Astrocyte (in vitro differentiated cells and primary cell): ENCODE results near the gene ERMAP. TPM values are rescaled to one million over a fixed set of nuclear protein-coding genes. Genes with fewer than 3 reads are reported as not detected.
"Not testable (repeated sequence)": the region's sequence is repeated elsewhere in the genome, so short reads cannot be mapped to it uniquely, and the experiment has no call there.

Experiments
- DNase-seq: peaks from one replicate; pipeline ENCODE4 v3.0.0-alpha.2; 2010; ENCODE audit warnings: low read depth
- FAIRE-seq: peaks from 2 replicates; lab custom pipeline; 2011; peaks lifted over from hg19 to GRCh38; lab: Jason Lieb, UNC
- H2AFZ ChIP-seq: 2 replicates; pipeline ENCODE4 v1.6.0; 2012; ENCODE audit warnings: low read depth, low read length, inconsistent platforms
- H3K27ac ChIP-seq: 2 replicates; pipeline ENCODE4 v1.5.1; 2011; ENCODE audit warnings: low read depth, low read length, inconsistent platforms
- H3K27me3 ChIP-seq: 2 replicates; pipeline ENCODE4 v1.6.0; 2011; ENCODE audit warnings: low read length, inconsistent platforms; ENCODE audit not compliant: insufficient read depth
- H3K36me3 ChIP-seq: 2 replicates; pipeline ENCODE4 v1.5.1; 2011; ENCODE audit warnings: low read length, inconsistent platforms; ENCODE audit not compliant: insufficient read depth
- H3K4me1 ChIP-seq: 2 replicates; pipeline ENCODE4 v1.5.1; 2011; ENCODE audit warnings: low read length, inconsistent platforms; ENCODE audit not compliant: insufficient read depth
- H3K4me2 ChIP-seq: 2 replicates; pipeline ENCODE4 v1.6.0; 2012; ENCODE audit warnings: low read length, inconsistent platforms
- H3K4me3 ChIP-seq: 2 replicates; pipeline ENCODE4 v1.5.1; 2011; ENCODE audit warnings: low read depth, mild to moderate bottlenecking, low read length, inconsistent platforms; ENCODE audit not compliant: insufficient read depth
- H3K79me2 ChIP-seq: 2 replicates; pipeline ENCODE4 v1.6.0; 2012; ENCODE audit warnings: mild to moderate bottlenecking, low read length, inconsistent platforms; ENCODE audit not compliant: insufficient read depth
- H3K9ac ChIP-seq: 2 replicates; pipeline ENCODE4 v1.6.0; 2012; ENCODE audit warnings: mild to moderate bottlenecking, low read length, inconsistent platforms
- H3K9me3 ChIP-seq: 2 replicates; pipeline ENCODE4 v1.5.1; 2012; ENCODE audit warnings: low read depth, mild to moderate bottlenecking, low read length, inconsistent platforms; ENCODE audit not compliant: insufficient read depth
- H4K20me1 ChIP-seq: 2 replicates; pipeline ENCODE4 v1.6.0; 2012; ENCODE audit warnings: low read length, inconsistent platforms; ENCODE audit not compliant: insufficient read depth
- H3K27ac Mint-ChIP-seq: one replicate; pipeline ENCODE4 v1.8.0; 2021; ENCODE audit warnings: mild to moderate bottlenecking, mixed read lengths; ENCODE audit not compliant: unreplicated experiment
- H3K27me3 Mint-ChIP-seq: one replicate; pipeline ENCODE4 v1.8.0; 2021; ENCODE audit warnings: low read depth, mixed read lengths; ENCODE audit not compliant: unreplicated experiment
- H3K36me3 Mint-ChIP-seq: one replicate; pipeline ENCODE4 v1.8.0; 2021; ENCODE audit warnings: low read depth, mixed read lengths; ENCODE audit not compliant: unreplicated experiment
- H3K4me1 Mint-ChIP-seq: one replicate; pipeline ENCODE4 v1.8.0; 2021; ENCODE audit warnings: low read depth, mixed read lengths; ENCODE audit not compliant: unreplicated experiment
- H3K4me3 Mint-ChIP-seq: one replicate; pipeline ENCODE4 v1.8.0; 2021; ENCODE audit warnings: mild to moderate bottlenecking, moderate library complexity, mixed read lengths; ENCODE audit not compliant: unreplicated experiment
- H3K9me3 Mint-ChIP-seq: one replicate; pipeline ENCODE4 v1.8.0; 2021; ENCODE audit warnings: mild to moderate bottlenecking, mixed read lengths; ENCODE audit not compliant: unreplicated experiment
- CTCF ChIP-seq: IDR thresholded peaks from 2 replicates; pipeline ENCODE4 v1.5.1; 2011; ENCODE audit warnings: low read depth, mild to moderate bottlenecking, inconsistent platforms, low read length, moderate library complexity; ENCODE audit not compliant: insufficient read depth
- EZH2 ChIP-seq: IDR thresholded peaks from 2 replicates; pipeline ENCODE4 v1.6.1; 2012; ENCODE audit warnings: mild to moderate bottlenecking, low read length, inconsistent platforms; ENCODE audit not compliant: insufficient read depth
- total RNA-seq: library from RNA; stranded (reverse); gene quantifications from 2 replicates; pipeline ENCODE4 v1.2.1, GENCODE V29; 2021

Gene ERMAP
- total RNA-seq, 1 donor from 2014 or later, result 8.9 TPM

- not testable (repeated sequence) for H3K27ac ChIP-seq, H3K9me3 Mint-ChIP-seq, H3K9ac ChIP-seq, H3K27ac Mint-ChIP-seq, H3K4me1 ChIP-seq, H4K20me1 ChIP-seq, H3K27me3 ChIP-seq, H2AFZ ChIP-seq, H3K36me3 ChIP-seq, H3K4me3 Mint-ChIP-seq, H3K9me3 ChIP-seq, FAIRE-seq, DNase-seq, H3K79me2 ChIP-seq, H3K36me3 Mint-ChIP-seq, H3K4me3 ChIP-seq, H3K4me2 ChIP-seq, H3K27me3 Mint-ChIP-seq, H3K4me1 Mint-ChIP-seq
Observed at GRCh38 chr1:42869751-42870150, 52.8 kb downstream of the ERMAP start.

GRCh38 chr1:42873108-42873507, 56.2 kb downstream of the ERMAP start:
- H3K27ac Mint-ChIP-seq, FAIRE-seq, H3K9me3 ChIP-seq, H3K4me2 ChIP-seq, H3K27ac ChIP-seq, DNase-seq, H4K20me1 ChIP-seq, H3K36me3 ChIP-seq, H2AFZ ChIP-seq, H3K27me3 Mint-ChIP-seq, H3K4me3 ChIP-seq, H3K4me1 ChIP-seq, H3K9me3 Mint-ChIP-seq, H3K79me2 ChIP-seq, H3K4me3 Mint-ChIP-seq, H3K4me1 Mint-ChIP-seq, H3K36me3 Mint-ChIP-seq, H3K9ac ChIP-seq: not testable (repeated sequence)
- H3K27me3 ChIP-seq, result peaks cover 14% of the 10 kb centered on the region

- Mint-ChIP-seq H3K4me3 (no peak overlapping the region), H3K36me3 (no peaks in the 10 kb centered on the region), H3K27me3 (no peaks in the 10 kb centered on the region), H3K27ac (no peak overlapping the region), H3K4me1 (no peaks in the 10 kb centered on the region), H3K9me3 (peaks cover 5% of the 10 kb centered on the region)
- Histone ChIP-seq H3K4me3 (no peak overlapping the region), H2AFZ (no peak overlapping the region), H3K9me3 (no peaks in the 10 kb centered on the region), H3K79me2 (no peaks in the 10 kb centered on the region), H3K27me3 (peaks cover 14% of the 10 kb centered on the region), H3K36me3 (no peaks in the 10 kb centered on the region), H4K20me1 (no peaks in the 10 kb centered on the region), H3K27ac (no peak overlapping the region), H3K4me1 (no peaks in the 10 kb centered on the region), H3K9ac (no peak overlapping the region), H3K4me2 (no peak overlapping the region)
- FAIRE-seq (no peak), DNase-seq (no peak)
- TF ChIP-seq CTCF (no peak), EZH2 (no peak)
Observed at GRCh38 chr1:42873670-42874069, 56.7 kb downstream of the ERMAP start.

GRCh38 chr1:42876009-42876408, 59.1 kb downstream of the ERMAP start:
- Mint-ChIP-seq H3K36me3 (no peaks in the 10 kb centered on the region), H3K27me3 (no peaks in the 10 kb centered on the region), H3K4me3 (no peak overlapping the region), H3K9me3 (peaks cover 5% of the 10 kb centered on the region), H3K27ac (no peak overlapping the region), H3K4me1 (no peaks in the 10 kb centered on the region)
- no peak overlapping the region for H3K4me3 ChIP-seq
- peaks cover 17% of the 10 kb centered on the region for H3K27me3 ChIP-seq
- no peaks in the 10 kb centered on the region for H3K4me1 ChIP-seq
- H3K79me2 ChIP-seq, result no peaks in the 10 kb centered on the region
- H3K9me3 ChIP-seq, result peaks cover 3% of the 10 kb centered on the region
- H3K4me2 ChIP-seq, result no peak overlapping the region
- no peaks in the 10 kb centered on the region for H4K20me1 ChIP-seq
- no peak for DNase-seq
- no peaks in the 10 kb centered on the region for H3K36me3 ChIP-seq
- FAIRE-seq, result no peak
- H2AFZ ChIP-seq, result no peak overlapping the region
- TF ChIP-seq CTCF, result no peak
- TF ChIP-seq EZH2, result no peak
- no peak overlapping the region for H3K27ac ChIP-seq
- no peak overlapping the region for H3K9ac ChIP-seq
